LoVo (cell line): ENCODE measurements around the gene LRRC31.

Experiments
- DNase-seq: peaks from one replicate; pipeline ENCODE4 v3.0.0-alpha.2; 2016; ENCODE audit warnings: low spot score

The LRRC31 gene

DNA sequence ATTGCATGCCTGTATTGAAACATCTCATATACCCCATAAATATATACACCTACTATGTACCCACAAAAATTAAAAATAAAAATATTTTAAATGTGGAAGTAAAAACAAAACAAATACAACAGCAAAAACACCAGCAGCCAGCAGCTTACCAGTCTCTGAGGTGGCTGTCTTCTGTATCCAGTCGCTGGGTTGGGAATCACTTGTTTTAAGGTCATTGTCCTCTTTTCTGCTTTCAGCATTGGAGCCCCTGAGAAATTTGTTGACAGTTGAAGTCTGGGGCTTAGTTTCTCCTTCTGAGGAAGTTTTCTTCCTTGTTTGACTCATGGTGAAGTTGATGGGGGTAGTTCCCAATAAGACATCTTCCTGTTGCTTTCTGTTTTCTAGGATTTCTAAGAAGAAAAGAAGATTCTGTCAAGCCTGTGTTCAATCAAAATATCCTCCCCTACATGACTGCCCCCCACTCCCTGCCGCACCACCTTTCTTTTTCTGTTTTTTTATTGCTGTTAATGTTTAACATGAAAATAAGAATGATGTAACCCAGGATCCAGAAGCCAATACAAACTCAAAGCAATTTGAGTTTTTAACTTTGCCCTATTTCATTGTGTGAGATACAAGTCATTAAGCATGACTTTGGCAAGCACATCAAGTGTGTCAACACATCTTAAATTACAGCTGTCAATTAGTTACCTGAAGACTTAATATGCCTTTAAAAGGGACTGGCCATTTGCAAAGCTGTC lies at the start of gene LRRC31:
LRRC31 (minus strand) TSS at position 452 of the 737 bp plus-strand sequence; CDS start at position 324, 128 bp downstream.
- DNase-seq = peak; percentile 43

DNA sequence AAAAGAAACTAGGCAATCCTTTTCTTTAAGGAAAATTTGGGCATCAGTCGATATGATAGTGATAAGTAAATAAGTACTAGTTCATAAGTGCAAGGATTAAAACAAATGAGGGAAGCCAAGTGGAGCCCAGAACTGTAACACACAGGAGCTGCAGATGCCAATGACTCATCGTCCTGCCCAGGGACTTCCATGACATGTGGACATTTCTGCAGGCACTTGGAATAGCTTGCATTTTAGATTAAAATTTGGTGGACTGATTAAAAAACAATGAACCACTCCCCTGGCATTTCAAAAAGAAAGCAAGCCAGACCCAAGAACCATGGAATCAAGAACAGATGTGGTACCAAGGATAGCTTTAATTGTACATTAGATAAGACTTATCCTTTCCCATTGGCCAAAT lies 44.6 kb upstream of the LRRC31 start:
- no peak for DNase-seq

DNA sequence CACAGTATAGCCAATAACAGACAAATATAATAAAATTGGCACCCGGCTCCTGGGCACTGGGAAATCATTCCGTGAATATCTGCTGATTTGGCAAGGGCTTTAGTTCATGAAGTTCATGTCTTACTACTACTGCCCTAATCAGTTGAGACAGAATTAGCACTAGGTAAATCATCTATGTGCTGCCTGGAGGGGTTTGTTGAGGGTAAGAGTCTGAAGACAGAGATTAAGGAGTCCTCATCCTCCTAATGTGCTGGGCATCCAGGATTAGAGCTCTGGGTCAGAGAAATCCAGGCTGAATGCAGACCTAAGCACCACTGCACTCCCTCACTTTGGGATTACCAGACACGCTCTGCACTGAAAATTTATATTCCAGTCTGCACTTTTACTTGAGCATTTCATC lies 43.6 kb upstream of the LRRC31 start:
- DNase-seq = no peak

DNA sequence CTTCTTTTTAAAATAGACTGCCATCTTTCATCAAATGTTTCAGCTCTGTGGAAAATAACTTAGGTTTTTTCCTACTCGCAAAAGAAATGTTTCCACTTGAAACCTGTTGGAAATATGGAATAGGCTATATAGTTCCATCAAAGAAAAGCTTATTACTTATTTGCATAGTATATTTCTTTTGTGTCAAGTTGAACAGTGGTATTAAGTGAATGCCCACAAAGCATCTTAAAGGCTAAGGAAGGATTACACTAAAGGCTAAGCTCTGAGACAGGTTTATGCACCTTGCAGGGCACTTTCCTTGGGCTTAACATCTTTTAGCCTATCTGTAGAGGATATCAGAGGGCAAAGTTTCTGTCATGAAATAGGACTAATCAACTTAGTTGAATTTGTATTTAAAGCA lies 41.5 kb upstream of the LRRC31 start, which contains the start of gene SAMD7:
SAMD7 (plus strand) TSS at position 301 of the 400 bp plus-strand sequence. CDS start 7,927 bp downstream, outside the sequence.
- no peak for DNase-seq

DNA sequence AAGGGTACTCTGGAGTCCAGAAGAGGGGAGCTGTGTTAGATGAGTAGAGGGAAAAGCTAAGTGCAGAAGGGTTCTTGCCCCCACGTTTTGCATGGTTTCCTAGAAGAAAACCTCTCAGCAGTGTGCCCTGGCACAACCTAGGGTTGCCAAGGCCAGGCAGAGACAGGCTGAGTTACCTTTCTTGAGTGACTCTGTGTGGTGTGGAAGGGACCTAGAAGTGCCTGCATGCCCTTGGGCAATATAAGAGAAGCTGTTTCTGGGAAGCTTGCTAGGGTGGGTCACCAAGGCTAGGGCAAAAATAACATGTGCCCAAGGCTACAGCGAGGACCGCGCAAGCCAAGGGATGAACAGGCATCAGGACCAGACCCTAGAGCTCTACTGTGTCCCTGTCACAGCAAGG lies 38.2 kb upstream of the LRRC31 start:
- no peak for DNase-seq

DNA sequence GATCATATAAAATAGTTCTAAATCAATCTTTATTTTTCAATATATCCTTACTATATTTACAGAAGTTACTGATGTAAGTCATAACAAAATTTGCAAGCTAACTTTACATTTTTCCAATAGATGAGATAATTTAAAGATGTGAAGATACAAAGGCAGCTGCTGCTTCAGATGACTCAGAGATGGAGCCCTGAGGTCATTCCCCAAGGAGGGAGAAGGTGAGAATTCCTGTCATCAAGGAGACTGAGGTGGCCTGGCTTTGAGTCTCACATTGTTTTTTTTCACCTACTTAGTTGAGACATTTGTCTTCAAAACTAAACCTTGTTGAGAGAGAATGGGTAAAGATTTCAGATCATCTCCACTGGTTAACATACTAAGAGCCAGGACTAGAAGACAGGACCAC lies 37.7 kb upstream of the LRRC31 start:
- no peak for DNase-seq

DNA sequence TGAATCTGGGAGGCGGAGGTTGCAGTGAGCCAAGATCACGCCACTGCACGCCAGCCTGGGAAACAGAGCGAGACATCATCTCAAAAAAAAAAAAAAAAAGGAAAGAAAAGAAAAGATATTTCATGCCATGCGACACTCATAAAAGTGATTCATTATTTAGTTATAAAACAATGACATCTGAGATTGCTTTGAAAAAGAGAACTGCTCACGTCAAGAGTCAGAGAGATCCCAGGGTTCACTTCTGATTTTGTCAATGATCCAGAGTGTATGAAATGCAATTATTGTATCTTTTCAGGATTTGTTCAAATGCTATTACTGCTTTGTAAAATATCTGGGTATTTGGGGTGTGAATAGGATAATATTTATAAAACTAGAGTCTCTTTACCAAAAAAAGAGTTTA lies 35.7 kb upstream of the LRRC31 start:
- no peak for DNase-seq

DNA sequence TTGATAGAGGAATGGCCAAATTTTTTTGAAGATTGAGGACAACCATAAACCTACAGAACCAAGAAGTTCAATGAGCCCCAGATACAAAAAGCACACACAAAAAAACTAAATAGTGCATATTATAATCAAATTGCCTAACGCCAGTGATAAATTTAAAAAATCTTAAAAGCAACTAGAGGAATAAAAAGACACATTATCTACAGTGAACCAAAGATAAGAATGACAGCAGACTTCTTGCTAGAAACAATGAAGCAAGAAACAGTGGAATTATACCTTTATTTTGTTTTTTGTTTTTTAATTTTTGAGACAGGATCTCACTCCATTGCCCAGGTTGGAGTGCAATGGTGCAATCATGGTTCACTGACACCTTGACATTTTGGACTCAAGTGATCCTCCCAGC lies 31.7 kb upstream of the LRRC31 start:
- no peak for DNase-seq

DNA sequence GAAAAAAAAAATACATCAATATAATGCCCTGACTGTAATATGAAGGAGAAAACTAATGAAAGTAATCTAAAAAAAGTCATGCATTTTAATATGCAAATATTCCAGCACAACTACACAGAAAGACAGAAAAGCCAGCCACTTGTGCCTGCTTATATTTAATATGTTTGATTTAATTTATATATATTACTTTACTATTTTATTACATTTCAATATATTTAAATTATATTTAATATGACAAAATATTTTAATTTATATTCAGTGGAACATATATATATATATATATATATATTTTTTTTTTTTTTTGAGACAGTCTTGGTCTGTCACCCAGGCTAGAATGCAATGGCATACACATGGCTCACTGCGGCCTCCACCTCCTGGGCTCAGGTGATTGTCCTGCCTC lies 27.5 kb upstream of the LRRC31 start:
- DNase-seq = no peak

DNA sequence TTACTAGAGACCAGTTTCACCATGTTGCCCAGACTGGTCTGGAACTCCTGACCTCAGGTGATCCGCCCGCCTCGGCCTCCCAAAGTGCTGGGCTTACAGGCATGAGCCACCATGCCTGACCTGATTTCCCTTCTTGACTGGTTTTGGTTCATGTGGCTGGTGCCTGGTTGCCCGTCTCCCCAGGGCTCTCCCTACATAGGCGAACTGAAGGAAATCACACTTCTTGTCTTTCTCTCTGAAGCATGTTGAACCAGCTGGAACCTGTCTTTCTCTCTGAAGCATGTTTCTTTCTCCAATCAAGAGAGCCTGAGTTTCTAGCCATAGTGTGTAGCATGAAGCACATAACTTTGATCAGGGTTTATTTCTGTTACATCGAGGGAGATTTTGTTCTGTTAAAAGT lies 25.3 kb upstream of the LRRC31 start:
- no peak for DNase-seq

DNA sequence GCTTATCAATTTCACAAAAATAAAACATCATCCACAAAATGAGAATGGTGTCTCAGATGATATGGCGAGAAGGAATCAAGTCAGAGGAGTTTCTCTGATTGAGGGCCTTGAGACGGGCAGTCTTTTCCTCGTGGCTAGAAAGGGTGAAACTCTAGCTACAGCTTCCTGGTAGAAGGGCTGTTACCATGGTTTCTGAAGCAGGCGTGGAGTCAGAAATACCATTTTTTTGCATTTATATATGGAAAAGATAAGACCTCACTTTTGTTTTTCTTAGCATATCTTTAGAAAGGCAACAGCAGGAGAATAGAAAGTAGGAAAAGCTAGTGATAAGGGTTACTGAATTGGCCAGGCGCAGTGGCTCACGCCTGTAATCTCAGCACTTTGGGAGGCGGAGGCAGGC lies 24.4 kb upstream of the LRRC31 start:
- no peak for DNase-seq

DNA sequence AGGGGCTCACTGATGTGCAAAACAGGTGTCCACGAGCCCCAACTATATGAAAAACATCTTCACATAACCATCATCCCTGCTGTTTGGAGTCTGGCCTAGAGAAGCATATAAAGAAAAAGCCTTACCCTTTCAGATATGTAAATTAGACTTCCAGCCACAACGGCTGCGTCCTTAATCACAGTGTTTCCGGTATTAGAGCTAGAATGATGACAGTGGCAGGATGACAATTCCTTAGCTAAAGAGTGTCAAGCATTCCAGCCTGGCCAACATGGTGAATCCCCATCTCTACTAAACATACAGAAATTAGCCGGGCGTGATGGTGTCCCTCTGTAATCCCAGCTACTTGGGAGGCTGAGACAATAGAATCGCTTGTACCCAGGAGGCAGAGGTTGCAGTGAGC lies 22.2 kb upstream of the LRRC31 start:
- no peak for DNase-seq

DNA sequence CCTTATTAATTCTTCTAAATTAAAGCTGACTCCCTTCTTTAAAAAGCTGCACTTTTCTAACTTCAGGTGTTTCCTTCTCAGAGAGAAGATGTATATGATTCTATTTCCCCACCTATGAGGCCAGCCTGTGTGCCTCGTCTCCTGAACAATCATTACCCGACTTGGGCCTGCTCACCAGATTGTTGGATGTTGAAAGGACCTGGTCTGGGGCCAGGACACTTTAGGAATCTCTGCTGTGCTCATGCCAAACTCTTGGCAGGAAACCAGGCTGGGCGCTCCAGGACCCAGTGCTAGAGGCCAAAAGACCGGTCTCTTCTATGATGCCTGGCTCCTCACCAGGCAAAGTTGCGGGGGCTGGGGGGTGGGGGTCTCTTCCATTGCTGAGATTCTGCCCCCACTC lies 16.9 kb upstream of the LRRC31 start:
- no peak for DNase-seq

DNA sequence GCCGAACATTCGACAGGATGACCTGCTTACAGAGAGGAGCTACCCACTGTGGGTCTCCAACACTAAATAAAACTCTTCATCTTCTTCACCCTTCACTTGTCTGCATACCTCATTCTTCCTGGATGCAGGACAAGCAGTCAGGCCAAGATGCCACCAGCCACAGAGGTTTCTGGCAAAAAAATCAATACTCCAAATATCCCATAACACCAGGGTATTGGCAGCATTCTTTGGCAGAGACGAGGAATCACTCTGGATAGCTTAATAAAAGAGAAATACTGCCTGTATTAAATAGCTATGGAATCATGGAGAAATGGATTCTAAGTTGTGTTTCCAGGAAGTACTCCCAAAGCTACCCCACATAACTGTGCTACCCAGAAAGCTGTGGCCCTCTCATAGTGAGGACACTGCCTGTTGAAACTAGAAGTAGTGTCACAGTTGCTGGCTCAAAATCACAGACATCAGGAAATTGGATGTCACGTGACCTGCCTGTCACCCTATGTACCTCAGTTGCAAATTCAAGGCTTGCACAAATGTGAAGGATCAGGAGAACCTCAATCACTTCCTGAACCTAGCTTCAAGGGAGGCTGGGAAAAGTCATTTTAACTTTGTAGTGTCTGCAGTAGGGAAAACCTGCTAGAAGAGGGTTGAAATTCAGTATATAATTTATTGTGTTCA lies 11.0 kb upstream of the LRRC31 start:
- DNase-seq = no peak

DNA sequence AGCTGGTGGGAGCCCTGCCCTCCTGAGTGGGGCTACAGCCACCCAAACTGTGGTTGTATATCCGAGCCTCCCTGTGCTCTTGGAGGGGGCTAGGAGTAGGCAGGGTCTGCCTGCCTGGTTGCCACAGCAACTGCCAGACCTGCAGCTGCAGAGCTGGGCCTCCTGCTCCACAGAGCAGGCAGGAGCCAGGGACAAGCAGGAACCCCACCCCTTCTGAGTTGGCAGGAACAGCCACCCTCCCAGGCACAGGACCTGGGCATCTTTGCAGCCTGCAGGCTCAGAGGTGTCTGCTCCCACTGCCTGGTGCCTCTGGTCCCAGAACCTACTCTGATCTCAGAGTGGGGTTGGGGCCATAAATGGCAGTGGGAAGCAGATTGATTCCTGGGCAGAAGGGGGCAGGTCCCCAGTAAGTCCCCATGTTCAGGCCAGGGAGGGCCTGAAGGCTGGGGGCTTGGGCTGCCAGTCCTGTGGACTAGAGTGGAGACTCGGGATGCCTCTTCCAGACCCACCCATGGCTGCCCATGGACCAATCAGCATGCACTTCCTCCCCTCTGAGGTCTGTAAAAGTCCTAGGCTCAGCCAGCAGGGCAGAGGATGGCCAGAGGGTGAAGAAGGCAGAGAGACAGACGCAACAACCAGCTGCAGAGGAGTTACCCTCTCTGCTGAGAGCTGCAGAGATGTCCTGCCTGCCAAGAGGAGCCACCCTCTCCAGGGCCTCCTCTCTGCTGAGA lies 10.3 kb upstream of the LRRC31 start:
- DNase-seq = no peak

DNA sequence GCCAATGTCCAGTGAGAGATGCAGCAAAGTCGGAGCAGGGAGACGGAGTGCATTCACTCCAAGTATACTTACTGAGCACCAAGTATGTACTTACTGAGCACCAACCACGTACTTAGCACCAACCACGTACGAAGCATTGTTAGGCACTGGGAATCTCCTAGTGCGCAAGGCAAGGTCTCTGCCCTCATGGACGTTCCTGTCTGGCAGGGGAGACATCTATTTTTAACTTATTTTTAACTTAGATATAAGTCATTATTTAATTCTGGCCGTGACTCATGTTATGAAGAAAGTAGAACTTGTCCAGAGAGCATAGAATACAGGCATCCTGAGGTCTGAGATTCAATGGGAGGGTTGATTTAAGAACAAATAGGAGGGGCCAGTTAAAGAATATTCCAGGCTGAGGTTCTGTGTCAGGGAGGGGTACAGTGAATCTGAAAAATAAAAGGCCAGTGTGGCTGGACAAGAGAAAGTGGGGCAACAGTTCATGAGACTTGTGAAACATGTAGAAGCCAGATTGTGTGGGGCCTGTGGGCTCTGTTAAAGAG lies 9.3 kb upstream of the LRRC31 start:
- no peak for DNase-seq

DNA sequence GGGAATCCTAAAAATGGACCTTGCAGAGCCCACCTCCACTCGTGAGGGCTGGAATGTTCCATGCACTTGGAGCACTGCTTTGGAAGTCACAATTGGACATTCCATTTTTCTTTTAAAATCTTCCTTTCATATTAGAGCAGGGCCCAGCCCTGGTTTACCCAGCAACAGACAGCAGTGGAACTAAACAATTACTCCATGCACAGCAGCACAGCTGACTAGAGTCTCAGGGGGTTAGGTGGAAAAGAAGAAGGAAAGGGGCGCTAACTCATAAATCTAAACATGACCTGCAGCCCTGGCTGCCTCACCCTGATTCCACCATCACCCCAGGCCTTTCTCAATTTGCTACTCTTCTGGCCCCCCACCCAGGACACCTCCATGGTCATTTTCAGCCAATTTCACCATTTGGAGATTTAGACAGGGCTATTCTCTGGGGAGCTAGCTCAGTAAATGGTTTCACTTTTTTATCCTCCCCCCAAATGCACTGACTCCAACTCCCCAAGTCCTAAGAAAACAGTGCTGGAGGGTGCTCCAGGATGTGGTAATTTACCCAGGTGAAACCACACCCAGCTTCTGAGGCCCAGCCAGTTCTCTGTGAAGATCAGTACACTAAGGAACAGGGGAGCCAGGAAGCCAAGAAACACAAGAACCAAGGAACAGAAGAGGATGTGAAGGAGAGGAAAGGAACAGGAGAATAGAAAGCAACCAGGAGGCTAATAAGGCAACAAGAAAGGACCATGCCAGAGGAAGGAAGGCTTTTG lies 1.6 kb upstream of the LRRC31 start:
- no peak for DNase-seq

DNA sequence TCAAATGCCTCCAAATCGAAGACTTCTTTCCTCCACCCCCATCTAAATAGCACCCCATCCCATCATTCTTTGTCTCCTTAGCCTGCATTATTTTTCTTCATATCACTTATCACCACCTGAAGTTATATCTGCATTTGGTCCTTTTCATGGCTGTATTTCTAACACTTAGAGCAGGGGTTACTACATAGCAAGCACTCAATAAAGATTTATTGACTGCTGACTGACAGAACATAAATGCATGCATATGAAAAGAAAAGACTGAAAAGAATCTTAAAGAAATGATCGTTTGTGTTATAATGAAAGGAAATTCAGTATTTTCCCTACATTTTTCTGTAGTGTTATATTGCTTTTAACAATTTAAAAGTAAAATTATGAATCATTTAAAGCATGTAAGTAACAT lies 1.4 kb downstream of the LRRC31 start:
- no peak for DNase-seq

DNA sequence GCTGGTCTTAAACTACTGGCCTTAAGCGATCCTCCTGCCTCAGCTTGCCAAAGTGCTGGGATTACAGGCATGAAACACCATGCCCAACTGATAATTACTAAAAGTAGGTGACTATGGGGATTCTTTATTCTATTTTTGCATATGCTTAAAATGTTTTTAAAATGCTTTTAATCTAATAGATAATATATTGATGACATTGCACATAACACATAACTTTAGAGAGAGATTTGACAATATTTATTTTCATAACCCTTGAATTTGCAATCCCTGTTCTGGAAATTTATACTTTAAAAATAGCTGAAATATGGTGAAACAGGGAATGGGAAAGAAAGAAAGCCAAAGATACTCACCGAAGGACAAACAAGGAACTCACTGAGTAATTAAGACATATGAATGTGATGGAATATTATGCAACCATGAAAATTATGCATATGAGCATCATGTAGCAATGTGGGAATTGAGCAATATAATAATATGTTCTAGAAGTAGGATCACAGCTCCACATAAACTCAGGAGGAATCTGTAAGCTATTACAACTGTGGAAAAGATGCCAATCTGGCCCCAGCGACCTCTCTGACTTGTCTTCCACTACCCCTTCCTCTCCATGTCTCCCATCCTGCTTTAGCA lies 2.0 kb downstream of the LRRC31 start:
- no peak for DNase-seq

DNA sequence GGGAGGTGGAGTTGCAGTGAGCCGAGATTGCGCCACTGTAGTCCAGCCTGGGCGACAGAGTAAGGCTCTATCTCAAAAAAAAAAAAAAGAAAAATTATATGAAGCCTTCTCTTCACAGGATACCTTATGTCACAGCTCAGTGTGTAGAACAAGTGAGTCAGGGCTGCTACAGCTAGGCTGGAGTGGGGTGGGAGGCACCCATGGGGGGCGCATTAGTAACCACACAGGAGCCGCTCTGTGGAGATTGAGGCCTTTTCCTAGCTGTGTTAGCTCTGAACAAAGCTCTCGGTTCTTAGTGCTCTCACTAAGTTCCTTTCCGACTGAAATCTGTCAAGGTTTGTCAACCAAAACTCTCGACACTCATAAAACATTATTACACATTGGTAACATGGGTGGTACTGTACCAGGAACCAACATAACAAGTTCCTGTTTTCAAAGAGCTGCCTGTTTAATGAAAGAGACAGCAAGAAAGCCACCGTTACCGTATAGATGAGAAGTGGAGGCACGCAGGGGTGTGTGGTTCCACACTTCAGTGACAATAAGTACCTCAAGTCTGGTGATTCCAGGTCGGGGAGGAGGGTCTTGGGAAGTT lies 4.5 kb downstream of the LRRC31 start:
- no peak for DNase-seq

DNA sequence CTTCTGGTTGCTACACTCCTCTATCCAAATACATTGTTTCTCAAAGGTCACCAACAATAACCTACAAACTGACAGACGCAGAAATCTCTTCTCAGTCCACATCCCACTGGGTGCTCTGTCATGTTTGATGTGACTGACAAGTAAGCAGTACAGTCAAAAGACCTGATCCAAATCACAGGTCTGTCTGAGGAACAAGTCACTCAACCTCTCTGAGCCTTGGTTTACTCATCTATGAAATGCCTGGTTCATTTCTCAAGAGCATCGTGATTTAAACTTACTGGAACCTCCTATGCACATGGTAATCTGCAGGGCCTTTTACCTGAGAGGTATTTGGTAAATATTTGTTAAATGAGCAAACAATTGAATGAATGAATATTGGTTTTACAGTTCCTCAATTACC lies 5.5 kb downstream of the LRRC31 start:
- DNase-seq = no peak
